HG03025 (cell line): ENCODE measurements around the gene GAS2L1.
"Not testable (repeated sequence)": the region's sequence is repeated elsewhere in the genome, so short reads cannot be mapped to it uniquely, and the experiment has no call there.

Source experiments
- ATAC-seq: cut with Tn5 transposase; IDR thresholded peaks from one replicate; pipeline ENCODE4 v1.9.1; 2021; ENCODE audit warnings: mild to moderate bottlenecking, moderate library complexity; ENCODE audit not compliant: unreplicated experiment, low FRiP score

The GAS2L1 gene

GRCh38 chr22:29340566-29340965 is 34.1 kb downstream of the GAS2L1 start:
- no peak for ATAC-seq

- ATAC-seq: no peak
Observed at GRCh38 chr22:29341056-29341848, 34.8 kb downstream of the GAS2L1 start.

GRCh38 chr22:29341849-29342127 is 35.3 kb downstream of the GAS2L1 start:
- ATAC-seq: no peak

- no peak for ATAC-seq
Observed at GRCh38 chr22:29342177-29342576, 35.7 kb downstream of the GAS2L1 start.

- no peak for ATAC-seq
Observed at GRCh38 chr22:29342577-29343312, 36.3 kb downstream of the GAS2L1 start.

GRCh38 chr22:29343313-29343805 is 36.9 kb downstream of the GAS2L1 start:
- no peak for ATAC-seq

- no peak for ATAC-seq
Observed at GRCh38 chr22:29344137-29344536, 37.7 kb downstream of the GAS2L1 start.

- ATAC-seq: not testable (repeated sequence)
Observed at GRCh38 chr22:29344889-29345288, 38.4 kb downstream of the GAS2L1 start.

GRCh38 chr22:29345932-29346331 is 39.5 kb downstream of the GAS2L1 start:
- ATAC-seq: no peak

GRCh38 chr22:29346659-29347058 is 40.2 kb downstream of the GAS2L1 start:
- no peak for ATAC-seq

GRCh38 chr22:29348041-29348440 is 41.6 kb downstream of the GAS2L1 start:
- no peak for ATAC-seq

GRCh38 chr22:29348956-29349355 is 42.5 kb downstream of the GAS2L1 start:
- ATAC-seq: no peak

- ATAC-seq: no peak
Observed at GRCh38 chr22:29351042-29351441, 44.6 kb downstream of the GAS2L1 start.

GRCh38 chr22:29351891-29352290 is 45.4 kb downstream of the GAS2L1 start:
- ATAC-seq: no peak

- no peak for ATAC-seq
Observed at GRCh38 chr22:29352778-29353177, 46.3 kb downstream of the GAS2L1 start.

- ATAC-seq: no peak
Observed at GRCh38 chr22:29353286-29353685, 46.8 kb downstream of the GAS2L1 start.

- ATAC-seq: no peak
Observed at GRCh38 chr22:29353860-29354259, 47.4 kb downstream of the GAS2L1 start.

- ATAC-seq: not testable (repeated sequence)
Observed at GRCh38 chr22:29357193-29357890, 50.9 kb downstream of the GAS2L1 start.

GRCh38 chr22:29359469-29359868 is 53.0 kb downstream of the GAS2L1 start:
- no peak for ATAC-seq
